Neural cell (in vitro differentiated cells): ENCODE measurements around the gene TPH2.

Source experiments
- EP300 ChIP-seq: fragments of 450-650 bp; conservative IDR thresholded peaks from 2 replicates; pipeline ENCODE4 v1.6.1; 2014; ENCODE audit warnings: antibody characterized with exemption, mild to moderate bottlenecking, moderate library complexity; ENCODE audit not compliant: poor library complexity, severe bottlenecking
- EZH2 ChIP-seq: fragments of 200-600, 300-800 bp; shearing (Covaris generic), sonication (generic); IDR thresholded peaks from 2 replicates; pipeline ENCODE4 v1.6.1; 2014; ENCODE audit warnings: antibody characterized with exemption, low read length, borderline replicate concordance, mild to moderate bottlenecking; ENCODE audit not compliant: insufficient read depth, poor library complexity, severe bottlenecking
- POLR2AphosphoS5 ChIP-seq: IDR thresholded peaks from 2 replicates; pipeline ENCODE4 v1.6.1; 2012
- RAD21 ChIP-seq: fragments of 450-650 bp; conservative IDR thresholded peaks from 2 replicates; pipeline ENCODE4 v1.6.1; 2014; ENCODE audit warnings: antibody characterized with exemption, mild to moderate bottlenecking, moderate library complexity
- REST ChIP-seq: IDR thresholded peaks from 2 replicates; pipeline ENCODE4 v1.6.1; 2012; ENCODE audit warnings: borderline replicate concordance
- SMC3 ChIP-seq: fragments of 450-650 bp; conservative IDR thresholded peaks from 2 replicates; pipeline ENCODE4 v1.6.1; 2014; ENCODE audit warnings: antibody characterized with exemption, mild to moderate bottlenecking, moderate library complexity; ENCODE audit not compliant: poor library complexity
- TAF1 ChIP-seq: IDR thresholded peaks from 2 replicates; pipeline ENCODE4 v1.6.1; 2012; ENCODE audit warnings: low read depth
- TF ChIP-seq, protein P1 (sequence below): fragments of 450-650 bp; IDR thresholded peaks from 2 replicates; pipeline ENCODE4 v1.5.1; 2014; ENCODE audit warnings: antibody characterized with exemption, mild to moderate bottlenecking, moderate library complexity; ENCODE audit not compliant: poor library complexity, severe bottlenecking

GRCh38 chr12:72030277-72030676 is 91.6 kb downstream of the TPH2 start:
- no peak for TF ChIP-seq EZH2
- TF ChIP-seq, protein P1, sequence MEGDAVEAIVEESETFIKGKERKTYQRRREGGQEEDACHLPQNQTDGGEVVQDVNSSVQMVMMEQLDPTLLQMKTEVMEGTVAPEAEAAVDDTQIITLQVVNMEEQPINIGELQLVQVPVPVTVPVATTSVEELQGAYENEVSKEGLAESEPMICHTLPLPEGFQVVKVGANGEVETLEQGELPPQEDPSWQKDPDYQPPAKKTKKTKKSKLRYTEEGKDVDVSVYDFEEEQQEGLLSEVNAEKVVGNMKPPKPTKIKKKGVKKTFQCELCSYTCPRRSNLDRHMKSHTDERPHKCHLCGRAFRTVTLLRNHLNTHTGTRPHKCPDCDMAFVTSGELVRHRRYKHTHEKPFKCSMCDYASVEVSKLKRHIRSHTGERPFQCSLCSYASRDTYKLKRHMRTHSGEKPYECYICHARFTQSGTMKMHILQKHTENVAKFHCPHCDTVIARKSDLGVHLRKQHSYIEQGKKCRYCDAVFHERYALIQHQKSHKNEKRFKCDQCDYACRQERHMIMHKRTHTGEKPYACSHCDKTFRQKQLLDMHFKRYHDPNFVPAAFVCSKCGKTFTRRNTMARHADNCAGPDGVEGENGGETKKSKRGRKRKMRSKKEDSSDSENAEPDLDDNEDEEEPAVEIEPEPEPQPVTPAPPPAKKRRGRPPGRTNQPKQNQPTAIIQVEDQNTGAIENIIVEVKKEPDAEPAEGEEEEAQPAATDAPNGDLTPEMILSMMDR = no peak
- TF ChIP-seq TAF1 = no peak
- no peak for TF ChIP-seq SMC3
- TF ChIP-seq REST = no peak
- peak; percentile 6 for TF ChIP-seq POLR2AphosphoS5
- TF ChIP-seq RAD21 = no peak
- no peak for TF ChIP-seq EP300
